Gastrocnemius medialis (tissue), 4 donors: ENCODE data around the gene ZNF414. TPM values are rescaled to one million over a fixed set of nuclear protein-coding genes. Genes with fewer than 3 reads are reported as not detected.

Experiments
- ATAC-seq, 2 donors: fragments of 150-250 bp; one replicate each; pipeline ENCODE4 v1.9.1; 2016
- DNase-seq, 2 donors: peaks; one replicate each; pipeline ENCODE4 v3.0.0-alpha.2; 2019
- H3K27ac ChIP-seq, 4 donors: fragments of 200-600 bp; sonication (generic); 1 replicate in 1 of 4; 2 replicates in 3 of 4; pipeline ENCODE4 v1.5.1; 2016 to 2018; ENCODE audit warnings: mild to moderate bottlenecking in 2 of 4, moderate library complexity in 1 of 4
- H3K27me3 ChIP-seq, 3 donors: fragments of 200-600 bp; sonication (generic) in 2 of 3; 1 replicate in 1 of 3; 2 replicates in 2 of 3; pipeline versions ENCODE4 v1.5.1 to v1.6.0; 2016 to 2019; ENCODE audit warnings: mild to moderate bottlenecking in 1 of 3, moderate library complexity in 1 of 3
- H3K36me3 ChIP-seq, 2 donors: fragments of 200-600 bp; sonication (generic) in 1 of 2; one replicate each; pipeline ENCODE4 v1.5.1; 2017 to 2018
- H3K4me1 ChIP-seq, 2 donors: fragments of 200-600 bp; sonication (generic) in 1 of 2; one replicate each; pipeline ENCODE4 v1.5.1; 2016 to 2017; ENCODE audit warnings: mild to moderate bottlenecking in 2 of 2
- H3K4me3 ChIP-seq, 4 donors: fragments of 200-600 bp; sonication (generic) in 3 of 4; 1 replicate in 1 of 4; 2 replicates in 3 of 4; pipeline ENCODE4 v1.5.1; 2016 to 2019; ENCODE audit warnings: mild to moderate bottlenecking in 2 of 4
- H3K9me3 ChIP-seq, 3 donors: fragments of 200-600 bp; sonication (generic) in 2 of 3; 1 replicate in 1 of 3; 2 replicates in 2 of 3; pipeline ENCODE4 v1.5.1; 2016 to 2019
- POLR2A ChIP-seq, 2 donors: fragments of 450-650 bp; IDR thresholded peaks; one replicate each; pipeline ENCODE4 v1.6.1; 2017; ENCODE audit warnings: antibody characterized with exemption in 2 of 2, mild to moderate bottlenecking in 2 of 2, moderate library complexity in 2 of 2
- in situ Hi-C, 4 donors: fragments of 200-750 bp; cut with MboI; loops; one replicate each; pipeline versions ENCODE4 v1.15.0 to v1.8.0; 2017; ENCODE audit warnings: low sequenced_read_pairs in 4 of 4
- intact Hi-C: fragments of 100-400 bp; cut with DNase I; formaldehyde crosslinking; loops from one replicate; pipeline ENCODE4 v1.15.1; 2023; ENCODE audit warnings: low total_unique reads
- total RNA-seq, 4 donors: library from RNA; depleted of rRNA; stranded (reverse); fragments of >200 nt; gene quantifications; one replicate each; pipeline versions ENCODE4 v1.1.0 to v1.2.3, GENCODE V29; 2016
- TF ChIP-seq, protein P1 (sequence below), 5 experiments: fragments of 450-650 bp in 3 of 5; fragments of 200-600 bp in 2 of 5; sonication (generic) in 2 of 5; IDR thresholded peaks in 4 of 5; conservative IDR thresholded peaks in 1 of 5; 1 replicate in 4 of 5; 2 replicates in 1 of 5; pipeline ENCODE4 v1.5.1; 2016 to 2019; ENCODE audit warnings: antibody characterized with exemption in 5 of 5, mild to moderate bottlenecking in 3 of 5, moderate library complexity in 3 of 5

Gene ZNF414
- total RNA-seq, 4 donors from 2014 or later, result 4.7 to 13.3 (median 6.9) TPM

GRCh38 chr19:8552810-8553209 lies 38.8 kb upstream of the ZNF414 start:
- H3K4me1 ChIP-seq, result no peaks in the 10 kb centered on the region

GRCh38 chr19:8550070-8550469 lies 36.1 kb upstream of the ZNF414 start:
- no peak for TF ChIP-seq POLR2A (IDR thresholded peaks at IDR 0.05)
- TF ChIP-seq, protein P1, sequence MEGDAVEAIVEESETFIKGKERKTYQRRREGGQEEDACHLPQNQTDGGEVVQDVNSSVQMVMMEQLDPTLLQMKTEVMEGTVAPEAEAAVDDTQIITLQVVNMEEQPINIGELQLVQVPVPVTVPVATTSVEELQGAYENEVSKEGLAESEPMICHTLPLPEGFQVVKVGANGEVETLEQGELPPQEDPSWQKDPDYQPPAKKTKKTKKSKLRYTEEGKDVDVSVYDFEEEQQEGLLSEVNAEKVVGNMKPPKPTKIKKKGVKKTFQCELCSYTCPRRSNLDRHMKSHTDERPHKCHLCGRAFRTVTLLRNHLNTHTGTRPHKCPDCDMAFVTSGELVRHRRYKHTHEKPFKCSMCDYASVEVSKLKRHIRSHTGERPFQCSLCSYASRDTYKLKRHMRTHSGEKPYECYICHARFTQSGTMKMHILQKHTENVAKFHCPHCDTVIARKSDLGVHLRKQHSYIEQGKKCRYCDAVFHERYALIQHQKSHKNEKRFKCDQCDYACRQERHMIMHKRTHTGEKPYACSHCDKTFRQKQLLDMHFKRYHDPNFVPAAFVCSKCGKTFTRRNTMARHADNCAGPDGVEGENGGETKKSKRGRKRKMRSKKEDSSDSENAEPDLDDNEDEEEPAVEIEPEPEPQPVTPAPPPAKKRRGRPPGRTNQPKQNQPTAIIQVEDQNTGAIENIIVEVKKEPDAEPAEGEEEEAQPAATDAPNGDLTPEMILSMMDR (IDR thresholded peaks at IDR 0.05 in 4 of 5, conservative IDR thresholded peaks at IDR 0.05 in 1 of 5), result no peak
- in situ Hi-C loops, result no loop called here
- Histone ChIP-seq H3K27me3 (no peaks in the 10 kb centered on the region), H3K27ac (no peak overlapping the region), H3K4me1 (no peaks in the 10 kb centered on the region), H3K36me3 (no peaks in the 10 kb centered on the region), H3K9me3 (no peaks in the 10 kb centered on the region), H3K4me3 (no peak overlapping the region)
- DNase-seq (no peak), ATAC-seq (no peak)
- intact Hi-C loops, result no loop called here

More at GRCh38 chr19:8552810-8553209, 38.8 kb upstream of the ZNF414 start:
- no peak overlapping the region for H3K4me3 ChIP-seq
- H3K36me3 ChIP-seq, result no peaks in the 10 kb centered on the region
- in situ Hi-C loops, result no loop called here
- no peak overlapping the region for H3K27ac ChIP-seq
- H3K27me3 ChIP-seq, result no peaks in the 10 kb centered on the region
- intact Hi-C loops, result no loop called here
- no peaks in the 10 kb centered on the region for H3K9me3 ChIP-seq
- ATAC-seq (no peak), DNase-seq (no peak)
- TF ChIP-seq POLR2A (IDR thresholded peaks at IDR 0.05), result no peak
- TF ChIP-seq, protein P1 (IDR thresholded peaks at IDR 0.05 in 4 of 5, conservative IDR thresholded peaks at IDR 0.05 in 1 of 5), result no peak

DNA sequence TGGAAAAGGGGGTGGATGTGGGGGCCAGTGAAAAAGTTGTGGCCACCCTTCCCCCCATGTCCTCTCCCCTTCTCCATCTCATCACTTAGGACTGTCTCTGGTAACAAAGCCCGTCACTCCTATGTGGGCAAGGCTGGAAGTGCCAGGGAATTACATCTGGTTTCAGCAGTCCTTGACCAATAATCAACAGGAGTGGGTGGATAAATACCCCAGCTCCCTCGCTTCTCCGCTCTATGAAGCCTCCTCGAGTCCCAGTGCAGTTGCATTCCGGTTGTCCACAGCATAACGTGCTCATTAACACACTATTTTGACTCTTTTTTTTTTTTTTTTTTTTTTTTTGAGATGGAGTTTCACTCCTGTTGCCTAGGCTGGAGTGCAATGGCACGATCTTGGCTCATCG lies 31.8 kb upstream of the ZNF414 start:
- H3K27ac ChIP-seq, result no peak overlapping the region
- no peak for DNase-seq
- no peaks in the 10 kb centered on the region for H3K36me3 ChIP-seq
- H3K27me3 ChIP-seq, result no peaks in the 10 kb centered on the region
- H3K4me1 ChIP-seq, result no peaks in the 10 kb centered on the region
- no peak for ATAC-seq
- H3K4me3 ChIP-seq, result no peak overlapping the region
- in situ Hi-C loops, result no loop called here
- TF ChIP-seq, protein P1 (IDR thresholded peaks at IDR 0.05 in 4 of 5, conservative IDR thresholded peaks at IDR 0.05 in 1 of 5), result no peak
- TF ChIP-seq POLR2A (IDR thresholded peaks at IDR 0.05), result no peak
- intact Hi-C loops, result no loop called here
- no peaks in the 10 kb centered on the region for H3K9me3 ChIP-seq

DNA sequence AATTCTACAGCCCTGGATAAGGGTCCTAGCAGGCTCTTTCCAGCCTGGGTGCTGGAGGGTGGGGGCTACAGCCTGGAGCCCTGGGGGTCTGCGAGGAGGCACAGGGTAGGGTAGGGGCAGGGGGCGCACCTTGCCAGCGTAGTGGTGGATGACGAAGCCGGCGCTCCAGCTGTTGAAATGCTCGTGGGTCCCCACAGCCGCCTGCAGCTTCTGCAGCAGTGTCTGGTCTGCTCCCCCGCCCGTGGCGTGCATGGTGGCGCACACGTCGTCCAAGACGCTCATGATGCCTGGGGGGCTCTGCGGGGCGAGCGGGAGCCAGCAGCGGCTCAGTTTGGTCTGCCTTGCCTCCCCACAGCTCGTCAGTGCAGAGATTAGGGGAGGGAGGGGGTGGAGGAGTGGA lies 30.2 kb upstream of the ZNF414 start:
- intact Hi-C loops (no loop called here), in situ Hi-C loops (no loop called here)
- no peak for TF ChIP-seq POLR2A (IDR thresholded peaks at IDR 0.05)
- TF ChIP-seq, protein P1 (IDR thresholded peaks at IDR 0.05 in 4 of 5, conservative IDR thresholded peaks at IDR 0.05 in 1 of 5), result no peak
- no peaks in the 10 kb centered on the region for H3K36me3 ChIP-seq
- ATAC-seq, result no peak
- H3K4me3 ChIP-seq, result no peak overlapping the region
- no peaks in the 10 kb centered on the region for H3K27me3 ChIP-seq
- no peaks in the 10 kb centered on the region for H3K9me3 ChIP-seq
- DNase-seq, result no peak
- no peak overlapping the region for H3K27ac ChIP-seq
- no peaks in the 10 kb centered on the region for H3K4me1 ChIP-seq

GRCh38 chr19:8539621-8540149 lies 25.7 kb upstream of the ZNF414 start:
- H3K4me1 ChIP-seq, result no peaks in the 10 kb centered on the region
- in situ Hi-C loops, result no loop called here
- no peak overlapping the region for H3K27ac ChIP-seq
- DNase-seq (no peak), ATAC-seq (no peak)
- TF ChIP-seq POLR2A (IDR thresholded peaks at IDR 0.05), result no peak
- TF ChIP-seq, protein P1 (IDR thresholded peaks at IDR 0.05 in 4 of 5, conservative IDR thresholded peaks at IDR 0.05 in 1 of 5), result no peak
- H3K4me3 ChIP-seq, result no peak overlapping the region
- no peaks in the 10 kb centered on the region for H3K36me3 ChIP-seq
- intact Hi-C loops, result no loop called here
- no peaks in the 10 kb centered on the region for H3K9me3 ChIP-seq
- H3K27me3 ChIP-seq, result no peaks in the 10 kb centered on the region
